OCI-LY1 (cell line): ENCODE measurements around the gene SPATA20.

ENCODE experiments used
- EZH2 ChIP-seq: fragments of 200-600 bp; sonication (generic), shearing (Covaris generic); IDR thresholded peaks from 2 replicates; pipeline ENCODE4 v1.8.0; 2017; ENCODE audit warnings: borderline replicate concordance, mixed run types, mild to moderate bottlenecking, antibody characterized with exemption, low read length, moderate library complexity, mixed read lengths
- TF ChIP-seq, protein P1 (sequence below): fragments of 200-600 bp; sonication (generic), shearing (Covaris generic); IDR thresholded peaks from 2 replicates; pipeline ENCODE4 v1.5.1; 2017; ENCODE audit warnings: mild to moderate bottlenecking, antibody characterized with exemption, low read length, moderate library complexity, mixed read lengths

DNA sequence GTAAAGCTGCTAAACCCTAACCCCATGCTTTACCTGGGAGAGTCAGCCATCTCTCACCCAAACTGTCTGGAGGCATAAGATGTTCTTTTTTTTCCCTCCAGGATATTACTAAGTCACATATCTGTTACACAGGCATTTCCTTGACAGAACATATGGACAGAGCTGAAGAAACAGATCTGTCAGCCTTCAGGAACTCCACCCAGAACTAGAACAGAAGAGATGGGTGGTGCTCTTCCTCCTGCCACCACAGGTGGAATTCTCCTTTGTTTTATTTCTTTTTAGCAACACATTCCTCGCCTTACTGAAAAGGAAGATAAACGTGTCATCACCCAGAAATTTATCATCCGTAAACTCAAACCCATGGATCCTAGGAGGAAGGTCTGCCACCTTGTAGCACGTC lies 30.0 kb upstream of the SPATA20 start:
- TF ChIP-seq, protein P1, sequence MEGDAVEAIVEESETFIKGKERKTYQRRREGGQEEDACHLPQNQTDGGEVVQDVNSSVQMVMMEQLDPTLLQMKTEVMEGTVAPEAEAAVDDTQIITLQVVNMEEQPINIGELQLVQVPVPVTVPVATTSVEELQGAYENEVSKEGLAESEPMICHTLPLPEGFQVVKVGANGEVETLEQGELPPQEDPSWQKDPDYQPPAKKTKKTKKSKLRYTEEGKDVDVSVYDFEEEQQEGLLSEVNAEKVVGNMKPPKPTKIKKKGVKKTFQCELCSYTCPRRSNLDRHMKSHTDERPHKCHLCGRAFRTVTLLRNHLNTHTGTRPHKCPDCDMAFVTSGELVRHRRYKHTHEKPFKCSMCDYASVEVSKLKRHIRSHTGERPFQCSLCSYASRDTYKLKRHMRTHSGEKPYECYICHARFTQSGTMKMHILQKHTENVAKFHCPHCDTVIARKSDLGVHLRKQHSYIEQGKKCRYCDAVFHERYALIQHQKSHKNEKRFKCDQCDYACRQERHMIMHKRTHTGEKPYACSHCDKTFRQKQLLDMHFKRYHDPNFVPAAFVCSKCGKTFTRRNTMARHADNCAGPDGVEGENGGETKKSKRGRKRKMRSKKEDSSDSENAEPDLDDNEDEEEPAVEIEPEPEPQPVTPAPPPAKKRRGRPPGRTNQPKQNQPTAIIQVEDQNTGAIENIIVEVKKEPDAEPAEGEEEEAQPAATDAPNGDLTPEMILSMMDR = no peak
- TF ChIP-seq EZH2 = no peak
